Measurements from ENCODE around the gene MTARC2.
"Not testable (repeated sequence)": the region's sequence is repeated elsewhere in the genome, so short reads cannot be mapped to it uniquely, and the experiment has no call there.

The MTARC2 gene

GRCh38 chr1:220732621-220733020 is 15.5 kb upstream of the MTARC2 start:
- DNase-seq: no peak

GRCh38 chr1:220733086-220733601 is 15.0 kb upstream of the MTARC2 start:
- peak; percentile 85 for DNase-seq

GRCh38 chr1:220734571-220735326 is 13.4 kb upstream of the MTARC2 start:
- peak; percentile 74 for DNase-seq

GRCh38 chr1:220736283-220736682 is 11.8 kb upstream of the MTARC2 start:
- DNase-seq: not testable (repeated sequence)

DNA sequence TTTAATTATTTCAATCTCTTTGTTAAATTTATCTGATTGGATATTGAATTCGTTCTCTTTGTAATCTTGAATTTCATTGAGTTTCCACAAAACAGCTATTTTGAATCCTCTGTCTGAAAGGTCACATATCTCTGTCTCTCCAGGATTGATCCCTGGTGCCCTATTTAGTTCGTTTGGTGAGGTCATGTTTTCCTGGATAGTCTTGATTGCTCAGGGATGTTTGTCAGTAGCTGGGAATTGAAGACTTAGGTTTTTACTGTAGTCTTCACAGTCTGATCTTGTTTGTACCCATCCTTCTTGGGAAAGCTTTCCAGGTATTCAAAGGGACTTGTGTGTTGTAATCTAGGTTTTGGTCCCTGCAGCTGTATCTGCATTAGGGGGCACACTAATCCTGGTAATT is 6.8 kb upstream of the MTARC2 start:
- no peak for DNase-seq

DNA sequence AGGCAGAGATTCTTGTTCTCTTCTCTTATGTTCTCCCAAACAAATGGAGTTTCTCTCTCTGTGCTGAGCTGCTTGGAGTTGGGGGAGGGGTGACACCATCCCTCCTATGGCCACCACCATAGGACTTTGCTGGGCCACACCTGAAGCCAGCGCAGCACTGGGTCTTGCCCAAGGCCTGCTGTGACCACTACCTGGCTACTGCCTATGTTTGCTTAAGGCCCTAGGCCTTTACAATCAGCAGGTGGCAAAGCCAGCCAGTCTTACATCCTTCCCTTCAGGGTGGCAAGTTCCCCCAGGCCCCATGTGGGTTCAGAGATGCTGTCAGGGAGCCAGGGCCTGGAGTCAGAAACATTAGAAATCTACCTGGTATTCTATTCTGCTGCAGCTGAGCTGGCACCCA is 6.3 kb upstream of the MTARC2 start:
- no peak for DNase-seq

GRCh38 chr1:220742520-220742919 is 5.6 kb upstream of the MTARC2 start:
- DNase-seq: no peak

DNA sequence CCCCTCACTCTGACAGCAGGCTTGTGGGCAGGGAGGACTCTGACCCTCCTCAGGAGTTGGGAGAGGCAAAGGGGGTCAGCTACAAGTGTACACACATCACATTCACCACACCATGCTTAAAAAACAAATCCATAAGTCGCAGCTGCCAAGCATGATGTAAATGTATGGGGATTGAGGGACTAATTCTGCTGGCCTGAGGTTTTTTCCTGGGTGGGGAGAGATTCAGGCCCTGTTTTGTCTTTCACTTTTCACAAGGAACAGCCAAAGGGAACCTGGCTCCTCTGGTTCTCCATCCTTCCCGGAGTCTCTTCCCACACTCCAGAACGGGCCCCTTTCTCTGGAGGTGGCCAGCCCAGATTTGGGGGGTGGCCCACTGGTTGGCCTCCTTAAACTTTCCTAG is 1.3 kb upstream of the MTARC2 start:
- no peak for DNase-seq

DNA sequence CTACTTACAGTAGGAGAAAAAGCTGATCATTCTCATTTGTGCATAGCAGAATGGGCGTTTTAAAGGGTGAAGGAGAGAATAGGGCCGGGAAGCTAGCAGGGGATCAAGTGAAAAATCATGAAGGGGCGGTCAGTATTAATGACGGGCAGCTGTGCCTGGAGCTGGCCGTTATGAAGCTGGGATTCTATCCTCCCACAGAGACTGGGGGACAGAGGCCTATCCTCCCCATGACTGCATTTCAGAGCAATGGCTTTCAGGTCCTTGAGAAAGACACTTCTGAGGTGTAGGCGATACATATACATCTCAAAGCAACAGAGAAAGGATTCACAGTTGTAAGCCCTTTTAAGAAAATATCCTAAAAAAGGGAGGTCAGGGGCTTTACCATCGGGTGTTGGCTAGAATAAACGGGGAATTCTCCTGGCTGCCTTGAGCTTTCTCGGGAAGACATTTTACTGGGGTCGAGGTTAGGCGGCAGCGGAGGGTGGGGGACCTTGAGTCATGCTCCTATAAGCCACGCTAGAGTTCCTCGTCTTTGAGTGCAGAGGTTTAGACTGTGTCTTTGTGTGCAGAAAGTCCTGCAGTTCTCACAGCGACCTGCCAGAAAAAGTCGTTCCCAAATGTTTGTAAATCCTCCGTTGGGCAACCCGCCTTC is 559 bp upstream of the MTARC2 start:
- DNase-seq: no peak

DNA sequence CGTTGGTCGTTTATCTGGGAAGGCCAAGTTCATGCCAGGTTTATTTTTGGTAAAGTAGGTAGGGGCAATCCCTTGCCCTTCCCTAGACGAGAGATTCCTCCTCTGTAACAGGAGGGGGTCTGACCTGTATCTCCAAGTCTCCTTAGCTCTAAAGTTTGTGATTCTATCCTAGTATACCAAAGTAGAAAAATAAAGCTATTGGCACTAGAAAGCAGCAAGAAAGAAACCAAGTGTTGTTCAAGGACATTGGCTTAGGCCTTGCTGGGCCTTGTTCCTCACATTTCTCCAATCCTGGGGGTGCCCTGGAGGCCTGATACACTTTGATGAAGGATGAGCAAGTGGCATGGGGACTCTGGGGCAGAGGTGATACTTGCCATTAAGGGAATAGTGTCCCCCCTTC is 814 bp downstream of the MTARC2 start:
- no peak for DNase-seq

GRCh38 chr1:220750131-220750515 is 2.0 kb downstream of the MTARC2 start:
- no peak for DNase-seq

GRCh38 chr1:220751111-220751510 is 3.0 kb downstream of the MTARC2 start:
- DNase-seq: no peak

DNA sequence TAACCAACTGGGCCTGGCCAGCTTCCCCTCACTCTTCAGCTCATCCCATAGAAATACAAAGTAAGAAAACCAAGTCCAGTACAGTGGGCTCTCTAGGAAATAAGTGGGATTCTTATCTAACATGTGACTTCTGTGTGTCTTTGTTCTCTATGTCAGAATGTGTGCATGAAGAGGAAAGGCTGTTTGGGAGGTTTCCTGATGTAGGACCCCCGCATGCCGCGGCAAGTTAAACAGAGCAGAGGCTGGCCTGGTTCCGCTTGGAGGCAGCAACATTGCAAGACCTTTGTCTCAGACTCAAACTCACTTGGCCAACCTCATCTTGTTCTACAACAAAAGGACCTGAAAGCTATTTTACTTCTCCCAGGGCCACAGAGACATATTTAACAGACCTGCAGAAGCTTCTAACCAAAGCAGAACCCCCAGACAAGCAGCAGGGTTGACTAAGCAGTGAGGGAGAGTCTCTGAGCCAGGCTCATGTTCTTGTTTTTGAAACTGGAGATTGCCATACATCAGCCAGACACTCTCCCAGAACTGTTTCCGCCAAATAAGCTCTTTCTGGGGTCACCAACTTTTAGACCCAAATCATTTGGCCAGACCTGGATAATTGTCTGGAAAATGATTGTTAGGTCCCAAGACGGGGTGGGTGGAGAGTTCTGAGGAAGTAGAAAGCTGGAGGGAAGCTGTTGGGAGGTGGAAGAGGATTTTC is 6.2 kb downstream of the MTARC2 start:
- no peak for DNase-seq

DNA sequence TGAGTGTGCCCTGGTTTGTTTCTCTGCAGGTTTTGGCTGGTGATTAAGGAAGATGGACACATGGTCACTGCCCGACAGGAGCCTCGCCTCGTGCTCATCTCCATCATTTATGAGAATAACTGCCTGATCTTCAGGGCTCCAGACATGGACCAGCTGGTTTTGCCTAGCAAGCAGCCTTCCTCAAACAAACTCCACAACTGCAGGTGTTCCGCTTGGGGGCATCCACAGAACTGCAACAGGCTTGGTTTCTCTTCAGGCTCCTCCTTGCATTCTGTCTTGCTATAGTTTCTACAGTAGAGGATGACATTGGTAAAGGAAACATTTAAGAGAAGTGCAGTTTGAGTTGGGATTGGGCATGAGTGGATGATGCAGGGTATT is 6.8 kb downstream of the MTARC2 start:
- DNase-seq: no peak

DNA sequence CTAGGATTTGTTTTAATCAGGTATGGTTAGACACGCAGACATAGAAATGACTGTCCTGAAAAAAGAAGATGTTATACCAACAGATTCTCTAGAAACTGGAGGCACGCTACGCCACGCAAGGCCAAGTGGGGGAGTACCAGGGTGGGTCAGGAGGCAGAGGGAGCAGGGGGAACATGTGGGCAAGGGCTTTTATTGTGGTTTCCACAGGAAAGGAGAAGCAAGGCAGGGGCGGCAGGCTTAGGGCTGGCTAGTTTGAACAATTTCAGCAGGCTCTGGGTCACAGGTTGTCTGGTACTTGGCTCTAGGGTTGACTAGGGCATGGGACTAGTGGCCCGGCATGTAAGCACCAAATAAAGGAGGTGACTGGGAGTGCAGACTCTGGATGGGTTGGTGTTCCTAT is 7.2 kb downstream of the MTARC2 start:
- no peak for DNase-seq

- no peak for DNase-seq
Measured at GRCh38 chr1:220757441-220757840, 9.3 kb downstream of the MTARC2 start.

- no peak for DNase-seq
Measured at GRCh38 chr1:220759147-220759546, 11.0 kb downstream of the MTARC2 start.

GRCh38 chr1:220761688-220762427 is 13.7 kb downstream of the MTARC2 start:
- DNase-seq: no peak

GRCh38 chr1:220764757-220765156 is 16.6 kb downstream of the MTARC2 start:
- no peak for DNase-seq

- no peak for DNase-seq
Measured at GRCh38 chr1:220767312-220768125, 19.4 kb downstream of the MTARC2 start.

GRCh38 chr1:220768126-220768601 is 20.0 kb downstream of the MTARC2 start:
- no peak for DNase-seq

GRCh38 chr1:220769205-220769604 is 21.1 kb downstream of the MTARC2 start:
- no peak for DNase-seq
